ENCODE data around the gene GCLM. TPM values are rescaled to one million over a fixed set of nuclear protein-coding genes. Genes with fewer than 3 reads are reported as not detected.

Gene GCLM
- total and polyA plus RNA-seq, 9 of the 15 experiments (the other 6 are each of a cell fraction or from before 2014, with no cell fraction given) = 9.3 to 71.6 (median 24.5) TPM

GRCh38 chr1:93878889-93879586, 30.2 kb downstream of the GCLM start, which contains the start of gene DNTTIP2 (continued):
- TF ChIP-seq E2F6 (IDR thresholded peaks at IDR 0.05; ENCODE audit: borderline replicate concordance in 1 of 2, extremely low read depth in 1 of 2, insufficient read depth in 1 of 2, insufficient read length in 1 of 2, low read depth in 1 of 2, low read length in 1 of 2, poor library complexity in 1 of 2, severe bottlenecking in 1 of 2) = peak in 1 of 2 experiments; percentile 78
- no peak for TF ChIP-seq ZNF280B (CRISPR knock-in tag; IDR thresholded peaks at IDR 0.05)
- TF ChIP-seq PHF21A (IDR thresholded peaks at IDR 0.05; ENCODE audit: borderline replicate concordance, low read depth) = no peak
- TF ChIP-seq MBD2 (IDR thresholded peaks at IDR 0.05; ENCODE audit: borderline replicate concordance, low read depth) = peak; percentile 48; the same call in 1 of the 2 replicates
- TF ChIP-seq BHLHE40 (IDR thresholded peaks at IDR 0.05; ENCODE audit: low read length) = peak; percentile 42; the same call in 1 of the 2 replicates
- TF ChIP-seq TOE1 (IDR thresholded peaks at IDR 0.05; ENCODE audit: borderline replicate concordance) = 0 out of 2 replicates have a peak, but pooled peaks have one; percentile 42
- no peak for TF ChIP-seq TOE1 (CRISPR knock-in tag; IDR thresholded peaks at IDR 0.05; ENCODE audit: borderline replicate concordance, low read depth)
- peak; percentile 52 for TF ChIP-seq RB1 (IDR thresholded peaks at IDR 0.05; ENCODE audit: low read depth)
- no peak for TF ChIP-seq BRF2 (IDR thresholded peaks at IDR 0.05; ENCODE audit: borderline replicate concordance, insufficient read depth, insufficient read length)
- no peak for TF ChIP-seq ZBTB8A (IDR thresholded peaks at IDR 0.05; ENCODE audit: partially characterized antibody)
- no peak for TF ChIP-seq ZNF740 (CRISPR knock-in tag; IDR thresholded peaks at IDR 0.05)
- TF ChIP-seq ZNF740 (tag; IDR thresholded peaks at IDR 0.05) = no peak
- no peak for TF ChIP-seq ZNF75A (CRISPR knock-in tag; IDR thresholded peaks at IDR 0.05)
- no peak for TF ChIP-seq ZNF174 (CRISPR knock-in tag; IDR thresholded peaks at IDR 0.05)
- no peak for TF ChIP-seq ZNF146 (CRISPR knock-in tag; IDR thresholded peaks at IDR 0.05; ENCODE audit: unreplicated experiment)
- TF ChIP-seq NFE2L1 (tag; IDR thresholded peaks at IDR 0.05; ENCODE audit: borderline replicate concordance, low read depth) = no peak
- no peak for TF ChIP-seq EWSR1 (IDR thresholded peaks at IDR 0.05; ENCODE audit: borderline replicate concordance, low read depth, partially characterized antibody)
- peak; percentile 68 for TF ChIP-seq HNRNPLL (IDR thresholded peaks at IDR 0.05; ENCODE audit: low read depth, low read length, poor library complexity, severe bottlenecking)
- TF ChIP-seq CREBBP (IDR thresholded peaks at IDR 0.05; ENCODE audit: low read depth, low read length) = no peak

Data from K562 (cell line).